HG02870 (cell line): ENCODE data around the gene RGS7.
"Not testable (repeated sequence)": the region's sequence is repeated elsewhere in the genome, so short reads cannot be mapped to it uniquely, and the experiment has no call there.

Experiments used
- ATAC-seq: cut with Tn5 transposase; IDR thresholded peaks from one replicate; pipeline ENCODE4 v1.9.1; 2021; ENCODE audit warnings: mild to moderate bottlenecking, moderate library complexity; ENCODE audit not compliant: unreplicated experiment

RGS7 gene

GRCh38 chr1:240941701-240942370, 415.2 kb downstream of the RGS7 start:
- no peak for ATAC-seq

- no peak for ATAC-seq
Measured at GRCh38 chr1:240936911-240937668, 419.9 kb downstream of the RGS7 start.

- no peak for ATAC-seq
Measured at GRCh38 chr1:240935920-240936319, 421.1 kb downstream of the RGS7 start.

- ATAC-seq: no peak
Measured at GRCh38 chr1:240931031-240931430, 426.0 kb downstream of the RGS7 start.

GRCh38 chr1:240928265-240928664, 428.7 kb downstream of the RGS7 start:
- ATAC-seq: no peak

GRCh38 chr1:240927821-240928220, 429.2 kb downstream of the RGS7 start:
- ATAC-seq: no peak

- ATAC-seq: no peak
Measured at GRCh38 chr1:240925273-240925672, 431.7 kb downstream of the RGS7 start.

GRCh38 chr1:240917976-240918375, 439.0 kb downstream of the RGS7 start:
- no peak for ATAC-seq

GRCh38 chr1:240914506-240914905, 442.5 kb downstream of the RGS7 start:
- no peak for ATAC-seq

- no peak for ATAC-seq
Measured at GRCh38 chr1:240912821-240913220, 444.2 kb downstream of the RGS7 start.

GRCh38 chr1:240909701-240910457, 447.1 kb downstream of the RGS7 start:
- no peak for ATAC-seq

GRCh38 chr1:240906477-240906876, 450.5 kb downstream of the RGS7 start:
- ATAC-seq: no peak

- ATAC-seq: no peak
Measured at GRCh38 chr1:240905225-240905765, 451.7 kb downstream of the RGS7 start.

GRCh38 chr1:240895424-240895823, 461.6 kb downstream of the RGS7 start:
- not testable (repeated sequence) for ATAC-seq

- no peak for ATAC-seq
Measured at GRCh38 chr1:240888787-240889048, 468.3 kb downstream of the RGS7 start.

- ATAC-seq: no peak
Measured at GRCh38 chr1:240888039-240888786, 468.8 kb downstream of the RGS7 start.

- no peak for ATAC-seq
Measured at GRCh38 chr1:240883490-240883889, 473.5 kb downstream of the RGS7 start.

- not testable (repeated sequence) for ATAC-seq
Measured at GRCh38 chr1:240882656-240883308, 474.2 kb downstream of the RGS7 start.

GRCh38 chr1:240878631-240879030, 478.4 kb downstream of the RGS7 start:
- no peak for ATAC-seq

- ATAC-seq: no peak
Measured at GRCh38 chr1:240877605-240878004, 479.4 kb downstream of the RGS7 start.
